GM19468 (cell line): ENCODE measurements around the gene CALHM3.
"Not testable (repeated sequence)": the region's sequence is repeated elsewhere in the genome, so short reads cannot be mapped to it uniquely, and the experiment has no call there.

Experiments
- ATAC-seq: cut with Tn5 transposase; IDR thresholded peaks from one replicate; pipeline ENCODE4 v1.9.1; 2021; ENCODE audit warnings: mild to moderate bottlenecking, moderate library complexity, moderate number of reproducible peaks; ENCODE audit not compliant: unreplicated experiment; ENCODE audit errors: extremely low read depth

Gene CALHM3

GRCh38 chr10:103479135-103479534 lies at the start of gene CALHM3:
CALHM3 (minus strand) TSS chr10:103479240; CDS start chr10:103479032, 208 bp downstream.
- no peak for ATAC-seq

GRCh38 chr10:103528549-103528948 lies 49.5 kb upstream of the CALHM3 start:
- no peak for ATAC-seq

- not testable (repeated sequence) for ATAC-seq
These were observed 48.4 kb upstream of the CALHM3 start for GRCh38 chr10:103527476-103527875.

GRCh38 chr10:103525901-103526300 lies 46.9 kb upstream of the CALHM3 start:
- ATAC-seq = no peak

- no peak for ATAC-seq
These were observed 44.6 kb upstream of the CALHM3 start for GRCh38 chr10:103523683-103524082.

- ATAC-seq = not testable (repeated sequence)
These were observed 43.0 kb upstream of the CALHM3 start for GRCh38 chr10:103522006-103522405.

- no peak for ATAC-seq
These were observed 40.8 kb upstream of the CALHM3 start for GRCh38 chr10:103519798-103520197.

GRCh38 chr10:103517234-103518085 lies 38.4 kb upstream of the CALHM3 start:
- ATAC-seq = no peak

- ATAC-seq = no peak
These were observed 35.2 kb upstream of the CALHM3 start for GRCh38 chr10:103514244-103514643.

- ATAC-seq = no peak
These were observed 34.5 kb upstream of the CALHM3 start for GRCh38 chr10:103513380-103514060.

- ATAC-seq = no peak
These were observed 33.7 kb upstream of the CALHM3 start for GRCh38 chr10:103512591-103513379.

- no peak for ATAC-seq
These were observed 33.1 kb upstream of the CALHM3 start for GRCh38 chr10:103512166-103512565.

- no peak for ATAC-seq
These were observed 32.0 kb upstream of the CALHM3 start for GRCh38 chr10:103510791-103511752.

GRCh38 chr10:103510046-103510685 lies 31.1 kb upstream of the CALHM3 start:
- ATAC-seq = no peak

- ATAC-seq = no peak
These were observed 28.5 kb upstream of the CALHM3 start for GRCh38 chr10:103507235-103508191.

- ATAC-seq = no peak
These were observed 27.0 kb upstream of the CALHM3 start for GRCh38 chr10:103506061-103506460.

- no peak for ATAC-seq
These were observed 25.2 kb upstream of the CALHM3 start for GRCh38 chr10:103504181-103504783.

GRCh38 chr10:103503777-103504176 lies 24.7 kb upstream of the CALHM3 start:
- ATAC-seq = not testable (repeated sequence)
